IPS-18c (cell line): ENCODE results near the gene R3HDM2.

ENCODE experiments used
- H3K4me3 ChIP-seq: 2 replicates; pipeline ENCODE4 v1.7.0; 2013; ENCODE audit warnings: low read depth, mild to moderate bottlenecking, low read length, moderate library complexity; ENCODE audit not compliant: insufficient read depth
- H3K9me3 ChIP-seq: one replicate; pipeline ENCODE4 v1.6.1; 2013; ENCODE audit warnings: mild to moderate bottlenecking, low read length, moderate library complexity; ENCODE audit not compliant: control insufficient read depth, insufficient read depth

R3HDM2 gene

DNA sequence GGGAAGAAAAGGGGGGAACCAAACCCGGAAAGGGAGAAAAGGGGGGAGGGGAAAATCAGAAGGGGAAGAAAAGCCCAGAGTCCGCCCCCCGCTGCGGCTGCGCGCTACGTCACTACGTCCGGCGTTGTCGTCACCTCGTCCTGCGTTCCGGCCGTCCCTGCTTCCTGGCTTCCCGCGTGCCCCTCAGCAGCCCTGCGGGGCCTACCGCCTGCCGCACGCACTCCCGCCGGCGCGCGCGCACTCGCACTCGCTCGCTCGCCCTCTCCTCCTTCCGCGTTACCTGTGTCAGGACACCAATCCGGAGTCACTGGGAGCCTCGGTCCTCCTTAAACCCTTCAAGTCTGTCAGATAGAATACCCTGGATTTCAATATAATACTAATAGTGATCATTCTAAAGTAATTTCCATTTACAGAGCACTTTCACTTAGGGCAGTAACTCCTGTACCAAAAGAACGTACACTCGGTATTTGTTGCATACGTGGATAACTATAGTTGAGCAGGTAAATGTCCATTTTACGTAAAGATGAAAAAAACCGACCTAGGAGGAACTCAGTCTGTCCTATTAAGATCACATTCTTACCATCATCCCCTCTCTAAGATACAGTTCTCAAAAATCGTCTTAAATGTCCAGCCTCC is at the start of gene R3HDM2:
Gene R3HDM2 (minus strand): TSS at position 113 of the 636 bp plus-strand sequence. CDS start 120,615 bp downstream, outside the sequence.
- Histone ChIP-seq H3K9me3 (no peaks in the 10 kb centered on the region), H3K4me3 (peak within 1 kb of the TSS; percentile 77)

DNA sequence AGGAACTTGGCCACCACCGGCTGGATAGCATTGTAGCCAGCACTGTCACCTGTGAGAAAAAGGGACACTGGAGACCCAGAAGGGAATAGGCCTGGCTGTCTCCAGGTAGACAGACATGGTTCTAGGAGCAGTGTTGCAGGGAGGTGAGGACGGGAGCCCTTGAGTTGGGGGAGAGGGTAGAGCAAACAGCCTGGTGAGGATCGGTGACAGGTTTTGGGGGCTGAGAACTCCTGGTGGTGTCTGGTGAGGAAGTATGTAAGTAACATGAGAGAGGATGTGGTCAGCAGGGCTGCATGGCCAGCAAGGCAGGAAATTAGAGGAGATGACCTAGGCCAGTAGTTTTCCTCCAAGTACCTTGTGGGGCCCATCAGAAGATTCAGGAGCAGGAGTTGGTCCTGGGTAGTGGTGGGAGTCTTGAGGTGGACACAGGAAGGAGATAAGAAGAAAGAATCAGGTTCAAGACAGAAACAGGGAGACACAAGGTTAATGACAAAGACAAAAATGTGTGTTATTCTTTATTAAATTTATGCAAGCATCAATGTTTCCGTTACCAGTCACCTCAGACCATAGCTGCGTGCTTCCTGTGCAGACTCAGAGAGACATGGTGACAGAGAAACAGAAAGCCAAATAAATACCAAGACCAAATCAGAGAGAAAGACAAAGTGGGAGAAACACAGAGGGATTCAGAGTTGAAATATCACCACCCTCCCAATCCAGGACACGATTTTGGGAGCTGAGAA is 48.7 kb upstream of the R3HDM2 start, which contains the start of gene ARHGAP9:
Gene ARHGAP9 (minus strand): TSS at position 491 of the 740 bp plus-strand sequence. CDS start 460 bp downstream, at position 31.
- Histone ChIP-seq H3K9me3 (no peaks in the 10 kb centered on the region), H3K4me3 (no peak within 1 kb of the TSS)

DNA sequence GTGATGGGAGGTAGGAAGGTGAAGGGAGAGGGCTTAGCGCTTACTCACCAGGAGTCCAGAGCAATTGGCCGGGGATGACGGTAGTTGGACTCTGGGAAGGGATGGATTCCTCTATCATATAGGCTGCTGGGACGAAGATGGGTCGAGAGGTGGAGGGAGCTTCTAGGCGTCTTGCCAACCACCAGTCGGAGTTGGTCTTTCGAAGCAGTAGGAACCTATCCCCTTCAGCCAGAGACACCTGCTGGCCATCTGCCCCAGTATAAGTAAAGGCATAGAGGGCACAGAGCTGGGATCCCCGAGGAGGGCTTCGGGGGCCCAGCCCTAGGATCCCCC is 48.2 kb upstream of the R3HDM2 start:
- H3K9me3 ChIP-seq, result no peaks in the 10 kb centered on the region
- no peak overlapping the region for H3K4me3 ChIP-seq

DNA sequence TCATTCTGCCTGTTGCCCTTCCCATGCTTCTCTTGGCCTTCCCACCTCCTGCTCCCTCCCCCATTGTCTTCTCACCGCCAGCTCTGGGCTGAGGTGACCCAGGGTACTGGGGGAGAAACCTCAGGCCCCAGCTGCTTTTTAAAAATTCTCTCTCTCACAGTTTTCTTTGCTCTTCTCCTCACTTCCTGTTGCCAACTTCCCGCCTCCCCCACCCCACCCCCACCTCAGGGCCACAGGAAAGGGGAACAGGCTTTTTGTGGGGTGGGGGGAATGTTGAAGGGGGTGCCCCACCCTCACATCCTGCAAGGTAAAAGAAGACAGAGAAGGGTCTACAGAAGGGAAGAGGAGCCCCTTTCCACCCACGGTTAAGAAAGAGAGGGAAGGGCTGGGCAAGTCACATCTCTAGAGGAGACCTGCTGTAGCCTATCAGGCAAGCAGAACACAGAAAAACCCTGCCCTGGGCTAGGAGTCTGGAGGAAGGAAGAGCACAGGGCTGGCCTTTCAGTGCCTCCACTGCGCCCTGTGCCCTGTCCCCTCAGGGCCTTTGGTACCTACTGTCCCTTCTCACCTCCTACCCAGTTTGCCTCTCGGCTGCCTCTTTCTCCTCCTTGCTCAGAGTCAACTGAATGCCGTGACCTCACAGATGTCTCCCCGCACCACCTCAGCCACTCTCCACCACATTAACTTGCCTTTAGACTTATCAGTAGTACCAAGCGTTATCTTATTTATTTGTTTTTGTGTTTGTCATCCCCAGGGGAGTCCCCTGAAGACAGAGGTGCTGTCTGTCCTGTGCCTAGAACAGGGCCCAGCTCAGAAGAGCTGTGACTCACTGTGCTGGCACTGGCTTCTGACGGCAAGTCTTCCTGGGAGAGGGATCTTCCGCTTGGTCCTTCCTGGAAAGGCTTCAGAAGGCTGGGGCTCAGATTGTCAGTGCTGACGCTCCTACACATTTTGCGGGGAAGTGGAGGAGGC is 47.2 kb upstream of the R3HDM2 start:
- Histone ChIP-seq H3K4me3 (no peak overlapping the region), H3K9me3 (no peaks in the 10 kb centered on the region)

DNA sequence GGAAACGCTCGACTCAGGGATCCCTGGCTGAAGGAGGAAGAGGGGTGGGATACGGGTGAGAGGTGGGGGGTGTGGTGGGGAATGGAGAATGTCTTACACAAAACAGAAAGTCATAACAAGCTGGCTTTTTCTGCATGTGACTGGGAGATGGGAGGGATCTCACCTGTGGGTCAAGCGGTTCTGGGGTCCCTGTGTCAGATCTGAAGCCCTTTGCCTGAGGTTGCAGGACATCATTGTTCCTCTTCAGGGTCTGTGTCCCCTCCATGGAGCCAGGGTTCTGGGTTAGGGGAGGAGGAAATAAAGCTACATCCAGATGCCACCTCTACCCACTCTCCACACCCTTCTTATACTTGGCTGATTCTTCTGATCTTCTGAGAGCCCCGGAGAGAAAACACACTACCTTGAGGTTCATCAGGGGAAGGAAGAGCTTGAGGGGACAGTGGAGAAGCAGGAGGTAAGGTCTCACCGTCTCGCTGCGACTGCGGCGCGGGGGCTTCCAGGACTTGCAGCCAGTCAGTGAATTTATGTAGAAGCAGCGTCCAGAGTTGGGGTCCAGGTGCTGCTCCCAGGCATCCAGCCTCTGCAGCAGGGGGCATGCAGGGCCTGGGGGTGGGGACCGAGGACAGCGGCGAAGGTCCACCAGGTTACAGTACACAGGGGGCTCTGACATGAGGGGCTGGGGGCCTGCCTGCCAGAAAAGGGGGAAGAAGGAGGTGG is 46.3 kb upstream of the R3HDM2 start:
- Histone ChIP-seq H3K4me3 (no peak overlapping the region), H3K9me3 (no peaks in the 10 kb centered on the region)

DNA sequence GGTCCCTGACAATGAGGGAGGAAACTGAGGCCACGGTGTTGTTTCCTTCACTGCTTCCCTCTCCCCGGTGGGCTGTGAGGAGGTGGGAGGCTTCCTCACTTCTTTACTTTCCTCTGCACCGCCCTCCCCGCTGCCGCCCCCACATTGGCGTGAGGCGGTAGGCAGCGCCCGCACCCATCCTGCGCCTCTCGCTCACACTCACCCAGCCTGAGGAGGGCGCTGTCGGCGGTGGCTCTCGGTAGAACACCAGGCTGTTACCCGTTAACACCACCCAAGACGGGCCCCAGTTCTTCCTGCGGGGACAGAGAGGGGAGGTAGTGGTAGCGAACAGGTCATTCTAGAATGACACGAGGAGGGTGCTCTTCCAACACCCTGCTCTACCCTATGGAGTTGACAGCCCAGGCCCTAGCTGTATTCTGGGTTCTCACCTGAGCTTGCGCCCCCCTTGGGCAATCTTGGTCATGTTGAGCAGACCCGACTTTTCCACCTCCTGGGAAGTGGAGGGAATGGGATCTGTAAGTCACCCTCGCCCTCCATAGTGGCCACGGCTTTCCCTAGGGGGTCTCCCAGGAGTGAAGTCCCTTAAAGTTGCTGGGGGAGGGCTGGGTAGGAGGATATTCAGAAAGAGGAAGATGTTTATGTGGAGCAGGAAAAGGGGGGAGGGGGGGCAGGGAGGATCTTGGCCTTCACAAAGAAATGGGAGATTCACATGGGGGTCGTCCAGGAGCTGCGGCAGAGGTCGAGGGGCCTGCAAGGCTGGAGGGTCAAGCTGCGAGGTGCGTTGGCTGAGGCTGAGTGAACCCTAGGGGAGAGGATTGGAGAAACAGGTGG is 45.5 kb upstream of the R3HDM2 start:
- Histone ChIP-seq H3K4me3 (peak overlapping the region; percentile 55), H3K9me3 (no peaks in the 10 kb centered on the region)

DNA sequence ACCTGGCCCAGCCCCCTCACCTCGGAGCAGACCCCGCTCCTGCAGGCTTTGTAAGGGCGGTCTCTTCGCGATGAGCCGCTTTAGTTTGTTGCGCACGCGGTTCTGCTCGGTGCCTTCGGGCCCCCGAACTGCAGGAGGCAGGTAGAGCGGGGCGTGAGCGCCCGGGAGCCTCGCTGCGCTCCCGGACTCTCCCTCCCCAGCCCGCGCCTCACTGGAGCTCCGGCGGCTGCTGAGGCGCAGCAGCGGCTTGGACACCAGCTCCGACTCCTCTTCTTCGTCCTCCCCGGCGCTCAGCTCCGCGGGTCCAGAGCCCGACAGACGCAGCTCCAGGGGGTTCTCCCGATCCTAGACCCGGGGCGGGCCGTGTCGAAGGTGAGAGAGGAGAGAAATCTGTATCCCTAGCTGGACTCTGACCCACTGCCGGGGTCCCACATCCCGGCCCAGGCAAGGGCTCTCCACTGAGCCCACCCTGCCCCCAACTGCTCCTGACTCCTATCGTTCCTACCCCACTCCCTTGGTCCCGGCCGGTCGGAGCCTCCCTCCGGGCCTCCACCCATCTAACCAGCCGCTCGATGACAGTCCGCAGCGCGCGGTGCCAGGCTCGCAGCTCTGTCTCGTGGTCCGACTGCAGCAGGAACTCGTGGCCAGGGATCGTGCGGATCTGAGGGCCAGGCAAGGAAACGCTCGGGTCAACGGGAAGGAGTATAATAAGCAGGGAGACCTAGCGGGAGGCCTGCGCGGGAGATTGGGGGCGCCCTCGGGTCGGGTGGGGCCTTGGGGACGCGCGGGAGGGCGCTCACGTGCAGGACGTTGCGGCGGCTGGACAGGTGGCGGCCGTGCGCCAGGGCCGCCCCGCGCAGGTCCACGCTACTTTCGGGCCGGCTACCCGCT is 44.7 kb upstream of the R3HDM2 start:
- no peaks in the 10 kb centered on the region for H3K9me3 ChIP-seq
- peak overlapping the region; percentile 55 for H3K4me3 ChIP-seq

DNA sequence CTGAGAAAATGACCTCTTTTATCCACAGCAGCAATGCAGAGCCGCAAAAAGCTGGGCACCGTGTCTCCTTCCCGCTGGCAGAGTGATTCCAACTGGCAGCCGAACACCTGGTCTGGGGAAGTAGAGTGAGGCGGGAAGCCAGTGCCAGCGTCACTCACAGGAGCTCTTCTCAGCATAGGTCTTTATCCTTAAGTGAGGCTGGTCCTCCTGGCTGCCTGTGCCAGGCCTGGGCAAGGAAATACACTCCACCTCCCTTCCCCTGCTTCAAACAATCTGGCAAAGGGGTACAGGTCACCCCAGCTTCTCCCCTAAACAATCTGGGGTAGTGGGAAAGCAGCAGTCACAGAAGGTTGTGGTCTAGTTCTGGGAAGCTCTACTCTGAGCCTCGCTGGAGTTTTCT is 44.0 kb upstream of the R3HDM2 start:
- peak overlapping the region; percentile 55; the same call in 1 of the 2 replicates for H3K4me3 ChIP-seq
- H3K9me3 ChIP-seq, result no peaks in the 10 kb centered on the region

DNA sequence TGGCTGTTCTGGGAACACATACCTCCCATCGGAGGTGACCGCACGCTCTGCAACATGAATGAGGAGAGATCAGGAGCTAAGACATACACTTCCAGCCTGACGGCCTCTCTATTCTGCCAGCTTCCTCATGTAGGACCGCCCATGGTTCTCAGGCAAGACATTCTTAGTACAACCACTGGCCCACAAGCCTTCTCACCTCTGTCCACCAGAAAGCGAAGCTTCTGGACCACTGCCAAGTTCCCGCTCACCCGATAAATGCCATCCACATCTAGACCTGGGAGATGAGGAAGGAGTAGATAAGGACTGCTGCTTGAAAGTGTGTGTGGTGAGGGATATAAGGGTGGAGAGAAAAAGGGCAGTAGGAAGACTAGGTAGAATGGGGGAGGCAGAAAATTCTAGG is 43.6 kb upstream of the R3HDM2 start:
- H3K9me3 ChIP-seq, result no peaks in the 10 kb centered on the region
- no peak overlapping the region for H3K4me3 ChIP-seq

DNA sequence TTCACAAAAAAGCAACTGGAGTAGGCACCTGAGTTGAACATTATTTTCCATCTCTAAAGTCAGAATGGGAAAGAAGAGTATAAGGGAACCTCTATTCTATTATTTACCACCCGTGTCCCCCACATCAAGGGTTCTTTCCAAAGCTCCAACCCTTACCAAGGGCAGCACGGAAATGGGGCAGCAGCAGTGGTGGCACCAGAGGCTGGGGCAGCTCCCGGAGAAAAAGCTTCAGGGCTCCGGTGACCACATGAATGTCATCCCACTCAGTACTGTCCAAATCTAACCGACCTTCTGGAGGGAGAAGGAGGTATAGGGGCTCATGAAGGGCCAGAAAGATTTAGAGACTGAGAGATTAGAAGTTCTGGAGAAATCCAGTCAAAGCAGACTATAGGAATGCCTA is 43.0 kb upstream of the R3HDM2 start:
- H3K4me3 ChIP-seq, result no peak overlapping the region

DNA sequence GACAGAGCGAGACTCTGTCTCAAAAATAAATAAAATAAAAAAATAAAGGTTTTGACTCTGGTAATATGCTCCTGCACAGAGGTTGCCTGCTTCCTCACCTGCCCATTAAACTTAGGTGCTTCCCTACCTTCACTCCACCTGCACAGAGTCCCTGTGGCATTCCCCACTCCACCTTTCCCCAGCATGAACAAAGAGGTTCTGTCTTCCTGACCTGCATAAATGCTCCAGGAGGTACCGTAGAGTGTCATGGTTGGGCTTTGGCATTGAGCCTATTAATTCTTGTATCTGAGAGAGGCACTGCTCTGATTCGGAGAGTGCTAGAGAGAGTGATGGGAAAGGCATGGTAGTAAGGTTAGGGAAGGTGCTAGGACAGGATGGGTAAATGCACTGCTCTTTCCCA is 42.5 kb upstream of the R3HDM2 start:
- H3K4me3 ChIP-seq, result no peak overlapping the region
- H3K9me3 ChIP-seq, result no peaks in the 10 kb centered on the region

More for the DNA sequence above, 43.0 kb upstream of the R3HDM2 start:
- H3K9me3 ChIP-seq, result no peaks in the 10 kb centered on the region

DNA sequence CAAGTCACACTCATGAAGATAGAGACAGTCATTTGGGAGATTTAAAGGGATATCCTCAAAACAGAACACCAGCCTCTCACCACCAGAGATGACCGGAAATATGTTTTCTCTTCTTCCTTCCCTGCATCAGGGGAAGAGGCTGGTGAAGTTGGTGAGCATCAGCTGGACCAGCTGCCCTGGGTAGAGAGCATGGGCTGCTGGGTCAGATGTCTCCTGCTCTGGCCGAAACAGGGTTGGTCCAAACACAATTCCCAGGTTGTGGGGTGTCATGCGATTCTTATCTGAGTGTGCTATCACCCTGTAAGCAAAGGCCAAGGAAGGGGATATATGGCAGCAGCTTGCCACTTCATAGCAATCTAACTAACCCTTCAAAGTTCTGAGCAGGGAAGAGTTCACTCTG is 41.5 kb upstream of the R3HDM2 start:
- H3K9me3 ChIP-seq, result no peaks in the 10 kb centered on the region
- no peak overlapping the region for H3K4me3 ChIP-seq

DNA sequence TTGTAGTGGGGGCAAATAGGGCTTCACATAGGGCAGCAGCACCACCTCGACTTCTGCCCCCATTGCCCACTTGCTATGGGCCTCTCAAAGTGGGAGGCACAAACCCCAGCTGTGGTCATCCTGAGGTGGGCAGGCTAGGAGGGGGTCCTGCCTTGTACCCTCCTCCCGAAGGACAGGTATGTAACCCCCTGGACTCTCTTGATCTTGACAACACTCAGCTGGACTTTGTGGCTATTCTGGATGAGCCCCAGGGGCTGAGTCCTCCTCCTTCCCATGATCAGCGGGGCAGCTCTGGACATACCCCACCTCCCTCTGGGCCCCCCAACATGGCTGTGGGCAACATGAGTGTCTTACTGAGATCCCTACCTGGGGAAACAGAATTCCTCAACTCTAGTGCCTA is 40.8 kb upstream of the R3HDM2 start:
- Histone ChIP-seq H3K9me3 (no peaks in the 10 kb centered on the region), H3K4me3 (no peak overlapping the region)

DNA sequence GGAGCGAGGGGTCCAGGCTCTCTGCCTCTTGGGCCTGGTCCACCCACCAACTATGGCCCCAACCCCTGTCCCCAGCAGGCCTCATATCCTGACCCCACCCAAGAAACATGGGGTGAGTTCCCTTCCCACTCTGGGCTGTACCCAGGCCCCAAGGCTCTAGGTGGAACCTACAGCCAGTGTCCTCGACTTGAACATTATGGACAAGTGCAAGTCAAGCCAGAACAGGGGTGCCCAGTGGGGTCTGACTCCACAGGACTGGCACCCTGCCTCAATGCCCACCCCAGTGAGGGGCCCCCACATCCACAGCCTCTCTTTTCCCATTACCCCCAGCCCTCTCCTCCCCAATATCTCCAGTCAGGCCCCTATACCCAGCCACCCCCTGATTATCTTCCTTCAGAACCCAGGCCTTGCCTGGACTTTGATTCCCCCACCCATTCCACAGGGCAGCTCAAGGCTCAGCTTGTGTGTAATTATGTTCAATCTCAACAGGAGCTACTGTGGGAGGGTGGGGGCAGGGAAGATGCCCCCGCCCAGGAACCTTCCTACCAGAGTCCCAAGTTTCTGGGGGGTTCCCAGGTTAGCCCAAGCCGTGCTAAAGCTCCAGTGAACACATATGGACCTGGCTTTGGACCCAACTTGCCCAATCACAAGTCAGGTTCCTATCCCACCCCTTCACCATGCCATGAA is 40.3 kb upstream of the R3HDM2 start:
- Histone ChIP-seq H3K9me3 (no peaks in the 10 kb centered on the region), H3K4me3 (no peak overlapping the region)
